Esophagus squamous epithelium (tissue), 4 donors: ENCODE data around the gene PCBP2.

Experiments
- CTCF ChIP-seq, 6 experiments: fragments of 450-650 bp in 4 of 6; fragments of 200-600 bp in 2 of 6; sonication (generic) in 2 of 6; IDR thresholded peaks; one replicate each; pipeline ENCODE4 v1.5.1; 2016 to 2019; ENCODE audit warnings: antibody characterized with exemption in 6 of 6, mild to moderate bottlenecking in 4 of 6, moderate library complexity in 4 of 6
- POLR2A ChIP-seq, 4 donors: fragments of 450-650 bp; IDR thresholded peaks; one replicate each; pipeline ENCODE4 v1.6.1; 2017; ENCODE audit warnings: antibody characterized with exemption in 4 of 4, mild to moderate bottlenecking in 4 of 4, moderate library complexity in 3 of 4

- TF ChIP-seq CTCF (IDR thresholded peaks at IDR 0.05) = no peak
- no peak for TF ChIP-seq POLR2A (IDR thresholded peaks at IDR 0.05)
Measured at GRCh38 chr12:53496752-53497032, 44.8 kb downstream of the PCBP2 start.
